Skin of body (tissue), 2 donors: ENCODE measurements around the gene ARHGAP42. TPM values are rescaled to one million over a fixed set of nuclear protein-coding genes. Genes with fewer than 3 reads are reported as not detected.
"Not testable (repeated sequence)": the region's sequence is repeated elsewhere in the genome, so short reads cannot be mapped to it uniquely, and the experiment has no call there.

Source experiments
- DNase-seq: peaks from one replicate; lab custom pipeline; 2025; lab: John Stamatoyannopoulos, UW
- total RNA-seq: library from RNA; depleted of rRNA; stranded (reverse); fragments of >200 nt; gene quantifications from one replicate; pipeline ENCODE4 v1.2.3, GENCODE V29; 2014

ARHGAP42 gene
- total RNA-seq, 1 donor from 2014 or later, result 30.1 TPM

DNA sequence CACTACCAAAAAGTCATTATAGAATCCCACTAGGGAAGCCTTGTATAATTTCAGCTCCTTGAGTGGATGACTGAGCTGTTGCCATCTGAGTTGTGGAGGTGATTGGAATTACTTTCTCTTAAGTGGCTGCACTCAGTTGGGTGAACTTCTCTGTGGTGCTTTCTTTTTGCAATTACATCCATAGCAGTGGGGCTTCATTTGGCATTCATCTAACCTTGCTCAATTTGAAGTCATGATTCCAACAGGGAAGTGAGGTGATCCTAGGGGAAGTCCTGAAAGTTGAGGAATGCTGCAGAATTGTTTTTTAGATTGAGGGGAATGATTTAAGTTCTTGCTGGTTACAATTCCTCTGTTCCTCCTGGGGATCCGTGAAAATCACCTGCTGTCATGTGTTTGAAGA is 39.6 kb downstream of the ARHGAP42 start:
- DNase-seq, result no peak

- peak; percentile 12 for DNase-seq
Measured at GRCh38 chr11:100727410-100727809, 40.3 kb downstream of the ARHGAP42 start.

- peak; percentile 20 for DNase-seq
Measured at GRCh38 chr11:100730266-100730665, 43.2 kb downstream of the ARHGAP42 start.

DNA sequence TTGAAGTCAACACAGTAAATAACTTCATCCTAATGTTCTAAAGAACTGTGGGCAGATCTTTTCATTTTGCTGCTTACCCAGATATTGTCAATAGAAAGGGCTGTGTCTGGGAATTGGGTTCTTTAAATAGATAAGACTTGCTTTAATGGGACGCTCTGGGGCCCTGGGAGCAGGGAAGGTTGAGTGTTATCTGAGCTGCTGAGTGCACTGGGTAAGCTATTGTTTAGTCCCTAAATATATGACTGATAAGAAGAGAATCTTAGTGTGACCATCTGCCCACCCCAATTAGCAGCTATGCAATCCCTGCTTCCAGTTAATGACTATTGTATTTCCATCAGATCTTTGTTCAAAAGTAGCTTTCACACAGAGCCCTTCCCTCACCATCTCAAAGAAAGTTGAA is 44.4 kb downstream of the ARHGAP42 start:
- no peak for DNase-seq

DNA sequence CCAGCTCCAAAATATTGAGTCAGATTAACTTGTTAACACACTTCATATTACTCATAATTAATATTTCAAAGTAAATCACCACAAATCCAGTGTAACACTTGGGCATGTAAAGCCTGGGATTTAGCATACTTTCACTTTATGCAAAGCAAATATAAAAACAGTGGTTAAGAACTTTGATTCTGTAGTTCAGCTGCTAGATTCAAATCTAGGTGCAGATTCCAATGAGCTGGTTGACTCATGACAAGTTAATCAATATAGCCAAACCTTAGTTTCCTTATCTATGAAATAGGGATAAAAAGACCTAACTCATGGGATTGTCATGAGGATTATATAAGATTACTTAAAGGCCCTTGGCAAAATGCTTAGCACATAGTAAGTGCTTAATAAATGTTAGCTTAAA is 45.9 kb downstream of the ARHGAP42 start:
- DNase-seq, result no peak

DNA sequence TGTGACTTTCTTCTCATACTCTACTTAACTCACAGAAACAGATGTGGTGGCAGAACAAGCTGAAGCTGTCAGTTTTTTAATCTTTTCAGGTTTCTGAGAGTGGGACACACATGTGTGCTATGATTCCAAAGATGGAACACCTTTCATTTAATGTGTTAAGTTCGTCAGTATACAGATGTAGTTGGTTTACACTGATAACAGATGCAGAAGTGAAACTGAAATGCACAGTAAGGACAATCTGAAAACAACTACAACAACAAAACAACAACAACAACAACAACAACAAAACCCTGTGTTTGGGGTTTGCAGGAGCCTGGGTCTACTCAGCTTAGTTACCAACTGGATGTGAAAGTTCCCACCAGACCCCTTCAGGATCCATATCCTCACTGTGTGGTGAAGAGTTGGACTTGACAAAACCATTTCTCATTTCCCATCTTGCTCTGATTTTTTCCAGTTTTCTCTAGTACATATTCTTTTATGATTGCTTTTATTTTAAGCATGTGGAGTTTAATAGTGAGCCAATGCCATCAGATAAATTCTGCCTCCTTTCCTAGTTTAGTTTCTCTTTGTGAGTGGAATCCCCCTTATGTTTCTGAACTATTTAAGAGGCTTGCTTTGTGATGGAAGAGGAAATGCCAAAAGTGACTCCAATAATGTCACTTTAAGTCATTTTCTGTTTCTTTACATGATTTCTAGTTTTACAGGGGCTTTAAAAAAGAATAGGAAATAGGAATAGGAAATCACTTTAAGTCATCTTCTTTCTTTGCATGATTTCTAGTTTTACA is 47.8 kb downstream of the ARHGAP42 start:
- no peak for DNase-seq

- no peak for DNase-seq
Measured at GRCh38 chr11:100735949-100736675, 49.0 kb downstream of the ARHGAP42 start.

- DNase-seq, result no peak
Measured at GRCh38 chr11:100738701-100739270, 51.7 kb downstream of the ARHGAP42 start.

- peak; percentile 25 for DNase-seq
Measured at GRCh38 chr11:100739666-100740065, 52.6 kb downstream of the ARHGAP42 start.

DNA sequence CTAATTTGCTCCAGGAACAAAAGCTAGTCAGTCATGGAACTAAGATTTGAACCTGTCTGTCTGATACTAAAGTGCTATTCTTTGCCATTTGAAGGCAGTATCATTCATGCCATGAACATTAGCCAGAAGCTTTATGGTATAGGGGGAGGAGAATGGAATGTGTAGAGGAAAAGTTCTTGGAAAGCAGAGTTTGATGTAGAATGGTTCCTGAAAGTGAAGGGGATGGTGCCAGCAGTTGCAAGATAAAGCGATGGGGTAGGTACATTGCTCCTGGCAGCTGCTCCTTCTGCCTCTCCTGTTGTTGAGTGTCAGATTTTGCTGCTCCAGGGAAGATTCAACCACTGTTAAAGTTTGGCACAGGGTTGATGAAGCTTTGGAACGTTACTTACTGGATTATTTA is 53.4 kb downstream of the ARHGAP42 start:
- DNase-seq, result peak; percentile 7

- DNase-seq, result no peak
Measured at GRCh38 chr11:100741866-100742625, 55.0 kb downstream of the ARHGAP42 start.

DNA sequence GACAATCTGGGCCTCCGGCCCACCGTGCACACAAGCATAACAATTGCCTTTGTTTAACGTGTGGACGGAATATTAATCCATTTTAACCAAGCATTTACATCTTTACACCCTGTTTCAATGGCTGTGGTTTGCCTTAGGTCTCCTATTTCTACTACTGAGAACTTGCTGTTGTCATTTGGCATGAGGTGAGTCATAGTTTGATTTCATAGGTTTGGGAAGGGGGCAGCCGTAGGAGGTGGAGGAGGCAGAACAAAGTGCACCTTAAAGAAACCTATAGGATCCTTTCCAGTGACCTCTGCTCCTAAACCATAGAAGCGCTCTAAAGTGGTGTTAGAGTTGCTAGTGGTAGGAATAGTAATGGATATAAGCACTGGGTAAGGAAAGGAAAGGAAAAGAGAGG is 59.4 kb downstream of the ARHGAP42 start:
- no peak for DNase-seq

- no peak for DNase-seq
Measured at GRCh38 chr11:100748153-100748552, 61.1 kb downstream of the ARHGAP42 start.

- DNase-seq, result not testable (repeated sequence)
Measured at GRCh38 chr11:100749887-100750565, 62.9 kb downstream of the ARHGAP42 start.

DNA sequence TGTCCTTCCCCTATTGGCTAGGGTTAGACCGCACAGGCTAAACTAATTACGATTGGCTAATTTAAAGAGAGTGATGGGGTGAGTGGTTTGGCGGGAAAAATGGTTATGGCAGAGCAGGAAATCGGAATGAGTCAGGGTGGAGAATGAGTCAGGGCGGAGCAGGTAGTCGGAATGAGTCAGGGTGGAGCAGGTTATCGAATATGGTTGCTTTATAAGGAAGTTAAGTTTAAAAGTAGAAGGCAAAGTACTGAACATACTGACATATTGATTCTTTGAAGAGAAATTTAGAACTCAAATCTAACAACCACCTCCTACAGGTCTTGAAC is 63.4 kb downstream of the ARHGAP42 start:
- DNase-seq, result not testable (repeated sequence)

DNA sequence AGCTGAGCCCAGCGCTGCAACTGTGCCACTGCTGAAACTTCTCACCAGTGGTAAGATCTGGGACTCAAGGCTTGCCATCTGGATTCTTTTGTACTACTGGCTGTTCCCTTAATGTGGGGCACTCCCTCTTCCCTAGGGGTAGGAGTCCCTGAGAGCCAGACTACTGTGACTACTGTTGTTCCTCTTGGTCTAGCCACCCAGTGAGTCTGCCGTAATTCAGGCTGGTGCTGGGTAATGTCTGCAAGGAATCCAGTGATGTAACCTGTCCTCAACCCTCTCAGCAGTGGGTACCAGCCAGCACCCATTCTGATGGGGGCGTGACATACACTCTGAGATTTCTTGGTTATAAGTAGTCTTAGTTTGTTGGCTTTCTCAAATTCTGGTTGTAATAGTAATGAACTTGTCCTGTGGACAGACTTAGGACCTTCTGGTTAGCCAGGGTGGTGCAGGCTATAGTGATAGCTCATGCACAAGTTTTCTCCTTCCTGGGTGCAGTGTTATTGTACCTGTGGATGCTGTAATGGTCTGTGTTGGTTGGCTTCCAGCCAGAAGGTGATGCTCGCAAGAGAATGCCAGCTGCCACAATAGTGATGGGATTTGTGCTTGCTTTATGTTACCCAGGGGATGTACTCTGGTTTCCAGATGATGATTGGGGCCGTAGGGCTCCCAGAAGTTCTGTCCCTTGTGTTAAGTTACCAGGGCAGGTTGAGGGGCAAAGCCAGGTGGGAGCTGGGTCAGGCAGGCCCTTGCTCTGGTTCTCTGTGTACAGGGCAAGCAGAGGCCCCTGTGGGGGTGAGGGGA is 65.5 kb downstream of the ARHGAP42 start:
- no peak for DNase-seq

- DNase-seq, result no peak
Measured at GRCh38 chr11:100753172-100753543, 66.1 kb downstream of the ARHGAP42 start.

- no peak for DNase-seq
Measured at GRCh38 chr11:100753571-100753970, 66.5 kb downstream of the ARHGAP42 start.

DNA sequence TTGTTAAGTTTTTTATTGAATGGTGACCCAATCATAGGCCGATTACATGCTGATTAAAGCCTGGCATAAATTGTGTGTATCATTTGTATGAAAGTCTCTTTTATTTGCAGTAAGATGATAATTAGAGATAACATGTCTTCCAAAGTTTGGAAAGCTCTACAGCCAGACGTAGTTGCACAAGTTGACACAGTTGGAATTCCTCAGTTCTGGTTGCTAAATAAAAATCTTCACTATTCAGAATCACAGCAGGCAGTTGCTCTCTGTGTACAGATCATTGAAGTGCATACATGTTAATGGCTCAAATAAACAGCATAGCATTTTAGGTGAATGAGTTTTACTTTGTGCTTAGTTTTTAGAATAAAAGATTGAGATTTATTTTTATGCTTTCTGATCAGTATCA is 69.5 kb downstream of the ARHGAP42 start:
- no peak for DNase-seq

DNA sequence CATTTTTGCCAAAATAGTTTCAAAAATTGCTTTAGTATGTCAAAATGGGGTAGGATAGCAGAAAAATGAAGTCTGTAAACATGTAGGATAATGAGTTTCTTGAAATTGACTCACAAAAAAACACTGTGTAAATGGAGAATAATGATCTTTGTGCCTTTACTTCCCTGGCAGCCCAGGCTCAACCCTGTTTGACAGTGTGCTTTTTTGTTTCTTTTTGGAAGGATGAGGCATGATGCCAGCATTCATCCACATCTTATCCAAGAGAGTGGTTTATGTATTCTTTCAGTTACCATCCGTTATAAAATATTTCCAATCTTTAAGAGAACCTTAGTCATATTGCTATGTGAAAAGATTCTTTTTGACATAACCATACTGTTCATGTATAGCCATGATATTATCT is 70.6 kb downstream of the ARHGAP42 start:
- DNase-seq, result no peak

GRCh38 chr11:100759106-100759505 is 72.0 kb downstream of the ARHGAP42 start:
- no peak for DNase-seq
